ENCODE results near the gene AJUBA.
A peak's percentile ranks its signal among the peaks of the same experiment; 100 is the strongest.

Gene AJUBA

GRCh38 chr14:22939684-22940083 lies 42.7 kb downstream of the AJUBA start:
- Histone ChIP-seq H3K9me3 (ENCODE audit: control insufficient read depth, low read length) (no peaks in the 10 kb centered on the region), H3K4ac (ENCODE audit: low read depth in 1 of 2, low read length in 2 of 2) (no peak overlapping the region), H3K9ac (ENCODE audit: low read length) (peak overlapping the region; percentile 49), H3K27me3 (ENCODE audit: control insufficient read depth in 1 of 2, insufficient read depth in 1 of 2, low read length in 2 of 2) (no peaks in the 10 kb centered on the region), H4K91ac (ENCODE audit: low read length) (no peak overlapping the region), H3K14ac (ENCODE audit: low read length in 2 of 2) (no peak overlapping the region), H3K23ac (ENCODE audit: low read length in 2 of 2) (no peak overlapping the region), H2BK5ac (ENCODE audit: low read depth, low read length, poor library complexity, severe bottlenecking) (no peak overlapping the region), H2AFZ (ENCODE audit: low read depth, low read length) (no peak overlapping the region), H3K36me3 (ENCODE audit: control insufficient read depth in 1 of 2, insufficient read depth in 2 of 2, low read depth in 1 of 2, low read length in 2 of 2) (peaks cover 0 to 4% of the 10 kb centered on the region in 2 experiments), H2BK12ac (ENCODE audit: low read length in 2 of 2) (no peak overlapping the region), H2AK5ac (ENCODE audit: low read length, severe bottlenecking) (no peak overlapping the region), H3K18ac (ENCODE audit: low read depth in 1 of 2, low read length in 2 of 2) (no peak overlapping the region), H3K4me2 (ENCODE audit: low read length, poor library complexity, severe bottlenecking) (no peak overlapping the region), H2BK120ac (ENCODE audit: low read depth, low read length) (no peak overlapping the region), H2BK15ac (ENCODE audit: low read depth, poor library complexity, severe bottlenecking) (no peak overlapping the region), H4K8ac (ENCODE audit: low read length) (no peak overlapping the region), H3K4me1 (ENCODE audit: control insufficient read depth, insufficient read depth, low read depth, low read length) (no peaks in the 10 kb centered on the region), H3K79me1 (replicated peaks; ENCODE audit: low read length, poor library complexity, severe bottlenecking) (no peaks in the 10 kb centered on the region), H3K27ac (ENCODE audit: low read length, poor library complexity, severe bottlenecking) (no peak overlapping the region), H3K4me3 (ENCODE audit: insufficient read depth in 1 of 2, low read depth in 1 of 2, low read length in 2 of 2) (no peak overlapping the region)
- peak; percentile 41 for DNase-seq
- WGBS: 78% methylated on average over 3 of the region's 4 CpGs

GRCh38 chr14:22935156-22935555 lies 47.2 kb downstream of the AJUBA start:
- no peaks in the 10 kb centered on the region for H3K36me3 ChIP-seq (ENCODE audit: control insufficient read depth in 1 of 2, insufficient read depth in 2 of 2, low read depth in 1 of 2, low read length in 2 of 2)
- H2AFZ ChIP-seq (ENCODE audit: low read depth, low read length): no peak overlapping the region
- H3K4ac ChIP-seq (ENCODE audit: low read depth in 1 of 2, low read length in 2 of 2): no peak overlapping the region
- H3K23ac ChIP-seq (ENCODE audit: low read length in 2 of 2): no peak overlapping the region
- H3K4me2 ChIP-seq (ENCODE audit: low read length, poor library complexity, severe bottlenecking): no peak overlapping the region
- no peak overlapping the region for H4K91ac ChIP-seq (ENCODE audit: low read length)
- H3K4me3 ChIP-seq (ENCODE audit: insufficient read depth in 1 of 2, low read depth in 1 of 2, low read length in 2 of 2): no peak overlapping the region
- H3K18ac ChIP-seq (ENCODE audit: low read depth in 1 of 2, low read length in 2 of 2): no peak overlapping the region
- DNase-seq: no peak
- no peaks in the 10 kb centered on the region for H3K79me1 ChIP-seq (replicated peaks; ENCODE audit: low read length, poor library complexity, severe bottlenecking)
- H3K9me3 ChIP-seq (ENCODE audit: control insufficient read depth, low read length): no peaks in the 10 kb centered on the region
- no peak overlapping the region for H2BK15ac ChIP-seq (ENCODE audit: low read depth, poor library complexity, severe bottlenecking)
- H3K14ac ChIP-seq (ENCODE audit: low read length in 2 of 2): no peak overlapping the region
- no peak overlapping the region for H2BK5ac ChIP-seq (ENCODE audit: low read depth, low read length, poor library complexity, severe bottlenecking)
- no peak overlapping the region for H4K8ac ChIP-seq (ENCODE audit: low read length)
- peaks cover 3% of the 10 kb centered on the region for H3K4me1 ChIP-seq (ENCODE audit: control insufficient read depth, insufficient read depth, low read depth, low read length)
- no peak overlapping the region for H3K27ac ChIP-seq (ENCODE audit: low read length, poor library complexity, severe bottlenecking)
- no peak overlapping the region for H2BK12ac ChIP-seq (ENCODE audit: low read length in 2 of 2)
- H3K9ac ChIP-seq (ENCODE audit: low read length): no peak overlapping the region
- WGBS: no CpG with 5 or more reads among the region's 1 CpG
- no peaks in the 10 kb centered on the region for H3K27me3 ChIP-seq (ENCODE audit: control insufficient read depth in 1 of 2, insufficient read depth in 1 of 2, low read length in 2 of 2)
- H2AK5ac ChIP-seq (ENCODE audit: low read length, severe bottlenecking): no peak overlapping the region
- no peak overlapping the region for H2BK120ac ChIP-seq (ENCODE audit: low read depth, low read length)

DNA sequence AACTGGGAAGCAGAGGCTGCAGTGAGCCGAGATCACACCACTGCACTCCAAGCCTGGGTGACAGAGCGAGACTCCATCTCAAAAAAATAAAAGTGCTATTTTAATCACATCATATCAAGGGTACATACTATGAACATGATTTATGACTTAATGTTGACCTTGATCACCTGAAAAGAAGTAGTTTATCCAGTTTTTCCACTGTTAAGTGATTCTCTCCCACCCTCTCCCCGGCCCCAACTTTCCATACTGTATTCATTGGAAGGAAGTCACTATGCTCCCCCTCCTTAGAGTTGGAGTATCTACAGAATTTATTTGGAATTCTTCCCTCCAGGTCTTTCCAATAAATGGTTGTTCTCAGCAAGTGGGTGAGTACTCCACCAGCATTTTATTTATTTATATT lies 50.2 kb downstream of the AJUBA start:
- no peak overlapping the region for H4K8ac ChIP-seq (ENCODE audit: low read length)
- H3K4me1 ChIP-seq (ENCODE audit: control insufficient read depth, insufficient read depth, low read depth, low read length): peaks cover 10% of the 10 kb centered on the region
- no peak for DNase-seq
- H2AFZ ChIP-seq (ENCODE audit: low read depth, low read length): no peak overlapping the region
- H3K14ac ChIP-seq (ENCODE audit: low read length in 2 of 2): no peak overlapping the region
- no peak overlapping the region for H2BK5ac ChIP-seq (ENCODE audit: low read depth, low read length, poor library complexity, severe bottlenecking)
- no peak overlapping the region for H3K4me3 ChIP-seq (ENCODE audit: insufficient read depth in 1 of 2, low read depth in 1 of 2, low read length in 2 of 2)
- peaks cover 0 to 3% of the 10 kb centered on the region in 2 experiments for H3K36me3 ChIP-seq (ENCODE audit: control insufficient read depth in 1 of 2, insufficient read depth in 2 of 2, low read depth in 1 of 2, low read length in 2 of 2)
- no peak overlapping the region for H3K9ac ChIP-seq (ENCODE audit: low read length)
- no CpG with 5 or more reads among the region's 3 CpGs for WGBS
- no peaks in the 10 kb centered on the region for H3K27me3 ChIP-seq (ENCODE audit: control insufficient read depth in 1 of 2, insufficient read depth in 1 of 2, low read length in 2 of 2)
- H2BK12ac ChIP-seq (ENCODE audit: low read length in 2 of 2): no peak overlapping the region
- H3K79me1 ChIP-seq (replicated peaks; ENCODE audit: low read length, poor library complexity, severe bottlenecking): peaks cover 8% of the 10 kb centered on the region
- no peak overlapping the region for H2AK5ac ChIP-seq (ENCODE audit: low read length, severe bottlenecking)
- H3K23ac ChIP-seq (ENCODE audit: low read length in 2 of 2): no peak overlapping the region
- H2BK15ac ChIP-seq (ENCODE audit: low read depth, poor library complexity, severe bottlenecking): no peak overlapping the region
- H3K4ac ChIP-seq (ENCODE audit: low read depth in 1 of 2, low read length in 2 of 2): no peak overlapping the region
- no peak overlapping the region for H3K4me2 ChIP-seq (ENCODE audit: low read length, poor library complexity, severe bottlenecking)
- no peak overlapping the region for H2BK120ac ChIP-seq (ENCODE audit: low read depth, low read length)
- no peak overlapping the region for H4K91ac ChIP-seq (ENCODE audit: low read length)
- no peak overlapping the region for H3K27ac ChIP-seq (ENCODE audit: low read length, poor library complexity, severe bottlenecking)
- no peaks in the 10 kb centered on the region for H3K9me3 ChIP-seq (ENCODE audit: control insufficient read depth, low read length)
- no peak overlapping the region for H3K18ac ChIP-seq (ENCODE audit: low read depth in 1 of 2, low read length in 2 of 2)

- H2BK120ac ChIP-seq (ENCODE audit: low read depth, low read length): no peak overlapping the region
- H3K4me2 ChIP-seq (ENCODE audit: low read length, poor library complexity, severe bottlenecking): peak overlapping the region; percentile 74
- H3K4ac ChIP-seq (ENCODE audit: low read depth in 1 of 2, low read length in 2 of 2): peak overlapping the region; percentile 31 to 32
- peak overlapping the region; percentile 61 for H4K91ac ChIP-seq (ENCODE audit: low read length)
- H3K4me3 ChIP-seq (ENCODE audit: insufficient read depth in 1 of 2, low read depth in 1 of 2, low read length in 2 of 2): peak overlapping the region; percentile 47 to 79
- peak overlapping the region; percentile 24 for H2BK5ac ChIP-seq (ENCODE audit: low read depth, low read length, poor library complexity, severe bottlenecking)
- H2BK15ac ChIP-seq (ENCODE audit: low read depth, poor library complexity, severe bottlenecking): no peak overlapping the region
- peak overlapping the region in 1 of 2 experiments; percentile 29 for H2BK12ac ChIP-seq (ENCODE audit: low read length in 2 of 2)
- H3K79me1 ChIP-seq (replicated peaks; ENCODE audit: low read length, poor library complexity, severe bottlenecking): peaks cover 18% of the 10 kb centered on the region
- no peak overlapping the region for H2AK5ac ChIP-seq (ENCODE audit: low read length, severe bottlenecking)
- H3K27me3 ChIP-seq (ENCODE audit: control insufficient read depth in 1 of 2, insufficient read depth in 1 of 2, low read length in 2 of 2): no peaks in the 10 kb centered on the region
- H3K4me1 ChIP-seq (ENCODE audit: control insufficient read depth, insufficient read depth, low read depth, low read length): peaks cover 10% of the 10 kb centered on the region
- peak overlapping the region in 1 of 2 experiments; percentile 69 for H3K14ac ChIP-seq (ENCODE audit: low read length in 2 of 2)
- peaks cover 7 to 24% of the 10 kb centered on the region in 2 experiments for H3K36me3 ChIP-seq (ENCODE audit: control insufficient read depth in 1 of 2, insufficient read depth in 2 of 2, low read depth in 1 of 2, low read length in 2 of 2)
- WGBS: 3% methylated on average over 1 of the region's 2 CpGs
- peak overlapping the region; percentile 85 for H4K8ac ChIP-seq (ENCODE audit: low read length)
- H3K23ac ChIP-seq (ENCODE audit: low read length in 2 of 2): peak overlapping the region in 1 of 2 experiments; percentile 25
- no peaks in the 10 kb centered on the region for H3K9me3 ChIP-seq (ENCODE audit: control insufficient read depth, low read length)
- peak overlapping the region; percentile 33 for H2AFZ ChIP-seq (ENCODE audit: low read depth, low read length)
- no peak for DNase-seq
- H3K27ac ChIP-seq (ENCODE audit: low read length, poor library complexity, severe bottlenecking): peak overlapping the region; percentile 91
- H3K9ac ChIP-seq (ENCODE audit: low read length): peak overlapping the region; percentile 85
- peak overlapping the region; percentile 31 to 81 for H3K18ac ChIP-seq (ENCODE audit: low read depth in 1 of 2, low read length in 2 of 2)
Measured at GRCh38 chr14:22929961-22930364, 52.4 kb downstream of the AJUBA start.

All from mesenchymal stem cell (in vitro differentiated cells and primary cell).